SK-N-SH (cell line): Measurements from ENCODE around the gene MB21D2. TPM values are rescaled to one million over a fixed set of nuclear protein-coding genes. Genes with fewer than 3 reads are reported as not detected.
A peak's percentile ranks its signal among the peaks of the same experiment; 100 is the strongest.

ENCODE experiments used
- CTCF ChIA-PET: fragments of 300-600, 350-600 bp; formaldehyde crosslinking; extraction: SDS; loops from one replicate; lab custom pipeline; 2021; lab: Yijun Ruan, JAX
- POLR2A ChIA-PET: fragments of 350-600 bp; sonication (Branson Sonifier 250); formaldehyde crosslinking; extraction: SDS; loops from one replicate; lab custom pipeline; 2020; ENCODE audit warnings: antibody characterized with exemption, inconsistent platforms; lab: Yijun Ruan, JAX
- DNase-seq: peaks from one replicate; pipeline ENCODE4 v3.0.0; 2012
- H2AFZ ChIP-seq: fragments of 200-600 bp; sonication (generic); 2 replicates; pipeline ENCODE4 v1.8.1; 2016; ENCODE audit warnings: antibody characterized with exemption, mild to moderate bottlenecking, low read depth
- H3F3A ChIP-seq: fragments of 200-600 bp; sonication (generic); replicated peaks from 2 replicates; pipeline ENCODE3; 2016; ENCODE audit warnings: antibody characterized with exemption, mild to moderate bottlenecking; ENCODE audit not compliant: insufficient read depth
- H3K27ac ChIP-seq, 2 experiments: fragments of 200-500 bp in 1 of 2; fragments of 200-600 bp in 1 of 2; sonication (Bioruptor generic) in 1 of 2; sonication (generic), shearing (Covaris generic) in 1 of 2; 2 replicates each; pipeline versions ENCODE4 v1.5.1 to v1.6.1; 2014 to 2016; ENCODE audit warnings: low read depth in 2 of 2, inconsistent platforms in 1 of 2, low read length in 1 of 2, mild to moderate bottlenecking in 1 of 2, mixed read lengths in 1 of 2
- H3K27me3 ChIP-seq: fragments of 200-600 bp; sonication (generic), shearing (Covaris generic); 2 replicates; pipeline ENCODE4 v1.6.1; 2016; ENCODE audit warnings: mixed run types; ENCODE audit not compliant: insufficient read depth
- H3K36me3 ChIP-seq, 2 experiments: fragments of 200-500 bp in 1 of 2; fragments of 200-600 bp in 1 of 2; sonication (Bioruptor generic) in 1 of 2; sonication (generic) in 1 of 2; replicated peaks in 1 of 2; 2 replicates each; pipeline versions ENCODE3 to v1.5.1; 2014 to 2016; ENCODE audit warnings: low read length in 1 of 2, mild to moderate bottlenecking in 1 of 2; ENCODE audit not compliant: insufficient read depth in 2 of 2, control insufficient read depth in 1 of 2
- H3K4me1 ChIP-seq, 2 experiments: fragments of 200-500 bp in 1 of 2; fragments of 200-600 bp in 1 of 2; sonication (Bioruptor generic) in 1 of 2; sonication (generic), shearing (Covaris generic) in 1 of 2; 2 replicates each; pipeline versions ENCODE4 v1.5.1 to v1.6.1; 2014 to 2016; ENCODE audit warnings: low read depth in 1 of 2, low read length in 1 of 2, mixed run types in 1 of 2; ENCODE audit not compliant: insufficient read depth in 2 of 2, control insufficient read depth in 1 of 2
- H3K4me2 ChIP-seq: fragments of 200-600 bp; sonication (generic), shearing (Covaris generic); 2 replicates; pipeline ENCODE4 v1.6.1; 2017; ENCODE audit warnings: mixed run types
- H3K4me3 ChIP-seq, 2 experiments: fragments of 200-500 bp in 1 of 2; fragments of 200-600 bp in 1 of 2; sonication (Bioruptor generic) in 1 of 2; sonication (generic), shearing (Covaris generic) in 1 of 2; 2 replicates each; pipeline versions ENCODE4 v1.5.1 to v1.8.1; 2014 to 2016; ENCODE audit warnings: low read depth in 2 of 2, inconsistent platforms in 1 of 2, low read length in 1 of 2, mild to moderate bottlenecking in 1 of 2, mixed read lengths in 1 of 2, moderate library complexity in 1 of 2
- H3K79me2 ChIP-seq: fragments of 200-600 bp; sonication (generic); 2 replicates; pipeline ENCODE4 v1.8.1; 2017; ENCODE audit warnings: mild to moderate bottlenecking; ENCODE audit not compliant: insufficient read depth
- H3K9ac ChIP-seq: fragments of 200-600 bp; sonication (generic); 2 replicates; pipeline ENCODE4 v1.6.1; 2017; ENCODE audit warnings: mixed run types
- H3K9me2 ChIP-seq: fragments of 200-600 bp; sonication (generic); 2 replicates; pipeline ENCODE4 v1.6.1; 2017; ENCODE audit warnings: mixed run types
- H3K9me3 ChIP-seq: fragments of 200-600 bp; sonication (generic); 2 replicates; pipeline ENCODE4 v1.6.1; 2017; ENCODE audit warnings: mixed run types, mild to moderate bottlenecking, moderate library complexity
- H4K20me1 ChIP-seq: fragments of 200-600 bp; sonication (generic); 2 replicates; pipeline ENCODE4 v1.6.1; 2017; ENCODE audit warnings: mild to moderate bottlenecking, mixed run types; ENCODE audit not compliant: insufficient read depth
- CHD2 ChIP-seq: fragments of 150-350 bp; IDR thresholded peaks from 2 replicates; pipeline ENCODE4 v1.6.1; 2018; ENCODE audit warnings: low read length; ENCODE audit not compliant: partially characterized antibody
- EP300 ChIP-seq, 2 experiments: IDR thresholded peaks; 2 replicates each; pipeline versions ENCODE4 v1.4.0 to v1.6.1; 2012; ENCODE audit warnings: borderline replicate concordance in 1 of 2, low read depth in 1 of 2, low read length in 1 of 2
- FOXM1 ChIP-seq: IDR thresholded peaks from 2 replicates; pipeline ENCODE4 v1.4.0; 2012; ENCODE audit warnings: low read depth, mild to moderate bottlenecking
- IRF3 ChIP-seq: fragments of 150-350 bp; IDR thresholded peaks from 2 replicates; pipeline ENCODE4 v1.6.1; 2016; ENCODE audit warnings: mild to moderate bottlenecking, low read depth, low read length
- JUND ChIP-seq: IDR thresholded peaks from 2 replicates; pipeline ENCODE4 v1.4.0; 2012
- RAD21 ChIP-seq: IDR thresholded peaks from 2 replicates; pipeline ENCODE4 v1.6.1; 2012; ENCODE audit warnings: mild to moderate bottlenecking, low read length
- REST ChIP-seq: IDR thresholded peaks from 2 replicates; pipeline ENCODE4 v1.6.1; 2012; ENCODE audit warnings: mild to moderate bottlenecking, low read depth, low read length, moderate library complexity
- SMC3 ChIP-seq: IDR thresholded peaks from 2 replicates; pipeline ENCODE4 v1.6.1; 2012; ENCODE audit warnings: low read depth, low read length, improper control_type of control experiment
- TCF12 ChIP-seq: IDR thresholded peaks from 2 replicates; pipeline ENCODE4 v1.4.0; 2012
- YY1 ChIP-seq: IDR thresholded peaks from 2 replicates; pipeline ENCODE4 v1.4.0; 2012; ENCODE audit warnings: low read depth, mild to moderate bottlenecking
- WGBS: methylation state at CpG from one replicate; pipeline ENCODE4 v1.1.6; 2017; ENCODE audit warnings: low lambda C conversion rate; 5-methylcytosine and 5-hydroxymethylcytosine counted together
- polyA plus RNA-seq, 3 experiments: library from polyadenylated mRNA; depleted of rRNA; stranded (reverse); fragments of >200 nt; gene quantifications; 2 replicates each; pipeline ENCODE4 v1.2.3, GENCODE V29; 2012
- TF ChIP-seq, protein P1 (sequence below): fragments of 200-600 bp; sonication (generic); IDR thresholded peaks from 2 replicates; pipeline ENCODE4 v1.6.1; 2017; ENCODE audit warnings: antibody characterized with exemption, mild to moderate bottlenecking, moderate library complexity
- TF ChIP-seq, protein P2 (sequence below): IDR thresholded peaks from 2 replicates; pipeline ENCODE4 v1.4.0; 2012; ENCODE audit warnings: low read depth, borderline replicate concordance

MB21D2 gene
- polyA plus RNA-seq, 1 of the 3 experiments (the other 2 are of a cell fraction) = 12.7 TPM

DNA sequence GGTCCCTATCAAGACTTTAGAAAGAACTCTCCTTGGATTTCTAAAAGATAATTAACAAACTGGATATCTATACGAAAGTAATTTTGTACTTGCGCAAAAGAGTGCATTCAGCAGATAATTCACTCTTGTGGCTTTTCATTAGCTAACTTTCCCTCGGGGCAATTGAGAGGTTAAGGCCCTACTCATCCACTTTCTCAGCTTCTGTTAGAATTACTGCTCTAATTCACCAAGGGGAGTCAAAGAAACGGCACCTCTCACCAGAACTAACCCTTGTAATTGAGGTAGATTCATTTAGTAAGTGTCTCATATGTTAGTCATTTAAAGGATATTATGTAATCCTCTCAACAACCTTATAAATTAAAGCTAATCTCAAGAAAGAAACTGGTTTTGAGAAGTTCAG lies 22.5 kb upstream of the MB21D2 start:
- no peak for TF ChIP-seq JUND
- no peak for TF ChIP-seq FOXM1
- TF ChIP-seq, protein P1, sequence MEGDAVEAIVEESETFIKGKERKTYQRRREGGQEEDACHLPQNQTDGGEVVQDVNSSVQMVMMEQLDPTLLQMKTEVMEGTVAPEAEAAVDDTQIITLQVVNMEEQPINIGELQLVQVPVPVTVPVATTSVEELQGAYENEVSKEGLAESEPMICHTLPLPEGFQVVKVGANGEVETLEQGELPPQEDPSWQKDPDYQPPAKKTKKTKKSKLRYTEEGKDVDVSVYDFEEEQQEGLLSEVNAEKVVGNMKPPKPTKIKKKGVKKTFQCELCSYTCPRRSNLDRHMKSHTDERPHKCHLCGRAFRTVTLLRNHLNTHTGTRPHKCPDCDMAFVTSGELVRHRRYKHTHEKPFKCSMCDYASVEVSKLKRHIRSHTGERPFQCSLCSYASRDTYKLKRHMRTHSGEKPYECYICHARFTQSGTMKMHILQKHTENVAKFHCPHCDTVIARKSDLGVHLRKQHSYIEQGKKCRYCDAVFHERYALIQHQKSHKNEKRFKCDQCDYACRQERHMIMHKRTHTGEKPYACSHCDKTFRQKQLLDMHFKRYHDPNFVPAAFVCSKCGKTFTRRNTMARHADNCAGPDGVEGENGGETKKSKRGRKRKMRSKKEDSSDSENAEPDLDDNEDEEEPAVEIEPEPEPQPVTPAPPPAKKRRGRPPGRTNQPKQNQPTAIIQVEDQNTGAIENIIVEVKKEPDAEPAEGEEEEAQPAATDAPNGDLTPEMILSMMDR = no peak
- TF ChIP-seq CHD2 = no peak
- no peak for TF ChIP-seq REST
- TF ChIP-seq, protein P2, sequence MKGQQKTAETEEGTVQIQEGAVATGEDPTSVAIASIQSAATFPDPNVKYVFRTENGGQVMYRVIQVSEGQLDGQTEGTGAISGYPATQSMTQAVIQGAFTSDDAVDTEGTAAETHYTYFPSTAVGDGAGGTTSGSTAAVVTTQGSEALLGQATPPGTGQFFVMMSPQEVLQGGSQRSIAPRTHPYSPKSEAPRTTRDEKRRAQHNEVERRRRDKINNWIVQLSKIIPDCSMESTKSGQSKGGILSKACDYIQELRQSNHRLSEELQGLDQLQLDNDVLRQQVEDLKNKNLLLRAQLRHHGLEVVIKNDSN = no peak
- no peak for TF ChIP-seq YY1
- no peak for TF ChIP-seq TCF12
- no peak for TF ChIP-seq SMC3
- no peak for TF ChIP-seq IRF3
- TF ChIP-seq EP300 (IDR thresholded peaks at IDR 0.05; ENCODE audit: borderline replicate concordance in 1 of 2, low read depth in 1 of 2, low read length in 1 of 2) = no peak
- TF ChIP-seq RAD21 = no peak
- TF ChIP-seq, all 33 proteins: peak for 0
- H3F3A ChIP-seq = no peaks in the 10 kb centered on the region
- H3K9me3 ChIP-seq = no peaks in the 10 kb centered on the region
- no peak overlapping the region for H3K27ac ChIP-seq
- H3K9ac ChIP-seq = no peak overlapping the region
- no peaks in the 10 kb centered on the region for H3K79me2 ChIP-seq
- ChIA-PET CTCF (interaction anchor here (0.6 to 0.9 kb wide), 2 partner anchors 101 to 997 kb away, joined by 3 to 4 read pairs; no protein-coding TSS in a partner anchor), POLR2A (no interaction called here)
- H3K4me1 ChIP-seq = no peaks in the 10 kb centered on the region
- no peaks in the 10 kb centered on the region for H3K36me3 ChIP-seq
- DNase-seq = no peak
- H4K20me1 ChIP-seq = no peaks in the 10 kb centered on the region
- 0 out of 2 replicates have a peak overlapping the region, but pooled peaks have one; percentile 4 for H2AFZ ChIP-seq
- H3K27me3 ChIP-seq = no peaks in the 10 kb centered on the region
- no peak overlapping the region for H3K4me2 ChIP-seq
- H3K4me3 ChIP-seq = no peak overlapping the region
- H3K9me2 ChIP-seq = no peaks in the 10 kb centered on the region
- 47% methylated on average over 4 of the region's 4 CpGs for WGBS
